Hypothalamus (tissue), 51 donors: ENCODE results near the gene SFXN5.
"Not testable (repeated sequence)": the region's sequence is repeated elsewhere in the genome, so short reads cannot be mapped to it uniquely, and the experiment has no call there.

Experiments
- DNase-seq, 51 donors: peaks; one replicate each; lab custom pipeline; 2025; lab: John Stamatoyannopoulos, UW

Gene SFXN5

GRCh38 chr2:73101626-73102256 lies 30.2 kb upstream of the SFXN5 start:
- no peak for DNase-seq

DNA sequence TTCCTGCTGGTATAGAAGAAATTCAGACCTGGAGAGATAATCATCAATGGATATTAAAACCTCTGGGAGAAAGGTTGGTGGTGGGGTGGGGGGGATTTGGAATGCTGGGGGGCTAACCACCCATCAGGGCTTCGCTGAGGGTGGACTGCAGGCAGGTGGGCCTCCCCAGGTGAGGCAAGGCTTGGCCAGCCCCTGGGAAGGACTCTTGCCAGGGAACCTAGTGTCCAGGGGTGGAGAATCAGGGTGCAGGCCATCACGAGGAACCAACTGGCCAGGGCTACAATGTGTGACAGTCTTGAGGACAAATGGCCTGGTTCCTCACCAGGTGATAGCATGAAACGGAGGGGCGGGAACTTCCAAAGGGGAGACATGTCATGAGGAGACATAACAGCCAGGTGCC lies 29.4 kb upstream of the SFXN5 start:
- no peak for DNase-seq

DNA sequence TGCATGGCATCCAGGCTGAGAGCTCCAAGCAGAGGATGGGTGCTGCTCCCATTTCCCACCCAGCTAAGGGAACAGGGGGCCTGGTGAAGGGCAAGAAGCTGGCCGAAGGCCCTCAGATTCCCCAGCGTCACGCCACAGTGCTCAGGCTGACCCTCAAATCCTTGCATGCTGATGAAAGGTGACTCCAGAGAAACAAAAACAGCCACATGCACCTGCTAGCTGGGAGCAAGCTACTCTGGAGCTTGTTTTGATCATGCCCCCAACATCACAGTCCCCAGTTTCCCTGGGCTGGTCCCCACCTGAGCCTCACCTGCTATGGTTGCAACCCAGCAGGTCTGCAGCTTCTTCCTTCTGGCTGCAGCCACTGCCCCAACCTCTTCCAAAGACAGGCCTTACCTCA lies 28.0 kb upstream of the SFXN5 start:
- DNase-seq, result no peak

- no peak for DNase-seq
Observed at GRCh38 chr2:73095910-73096309, 24.4 kb upstream of the SFXN5 start.

GRCh38 chr2:73093601-73094218 lies 22.2 kb upstream of the SFXN5 start:
- not testable (repeated sequence) for DNase-seq

GRCh38 chr2:73092146-73092783 lies 20.8 kb upstream of the SFXN5 start:
- DNase-seq, result no peak

GRCh38 chr2:73091696-73092095 lies 20.2 kb upstream of the SFXN5 start:
- DNase-seq, result no peak

DNA sequence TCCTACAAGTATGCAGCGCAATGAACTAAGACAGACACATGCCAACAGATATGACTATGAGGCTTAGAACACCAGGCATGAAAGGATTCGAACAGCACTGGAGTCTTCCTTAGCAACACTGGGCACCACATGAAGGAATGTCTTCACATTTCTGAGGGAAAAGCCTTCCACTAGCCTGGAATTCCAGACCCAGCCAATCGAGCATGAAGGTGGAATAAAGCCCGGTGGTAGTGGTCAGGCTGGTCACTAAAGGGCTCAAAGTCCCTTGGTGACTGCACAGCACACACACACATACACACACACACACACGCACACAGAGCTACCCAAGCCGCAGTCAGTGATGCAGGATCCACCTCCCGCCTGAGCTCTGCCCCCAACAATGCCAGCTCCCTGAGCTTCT lies 19.7 kb upstream of the SFXN5 start:
- DNase-seq, result no peak

GRCh38 chr2:73089270-73090030 lies 17.9 kb upstream of the SFXN5 start:
- DNase-seq, result peak in 1 of 51 donors; percentile 6

GRCh38 chr2:73088703-73089102 lies 17.2 kb upstream of the SFXN5 start:
- DNase-seq, result no peak

GRCh38 chr2:73088211-73088610 lies 16.7 kb upstream of the SFXN5 start:
- no peak for DNase-seq

- DNase-seq, result no peak
Observed at GRCh38 chr2:73087311-73087710, 15.8 kb upstream of the SFXN5 start.

DNA sequence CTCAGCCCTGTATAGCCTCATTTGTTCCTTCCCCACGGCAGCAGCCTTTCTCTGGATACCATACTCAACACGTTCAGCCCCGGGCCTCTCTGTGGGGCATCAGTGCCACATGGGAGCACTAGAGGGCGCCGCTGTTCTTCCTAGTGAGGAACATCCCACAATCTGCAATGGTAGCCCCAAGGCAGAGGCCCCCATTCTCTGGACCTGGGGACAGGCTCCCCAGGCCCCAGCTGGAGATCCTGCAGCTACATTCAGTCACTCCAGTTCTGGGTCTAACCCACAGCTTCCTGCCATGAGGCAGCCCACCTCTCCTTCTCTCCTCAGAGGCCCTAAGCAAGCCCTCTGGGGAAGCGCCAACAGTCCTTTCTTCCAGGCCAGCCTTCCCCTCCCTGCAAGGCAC lies 14.2 kb upstream of the SFXN5 start:
- peak in 49 of 51 donors; percentile 8 to 88 (median 59) for DNase-seq

GRCh38 chr2:73084971-73085370 lies 13.5 kb upstream of the SFXN5 start:
- no peak for DNase-seq

DNA sequence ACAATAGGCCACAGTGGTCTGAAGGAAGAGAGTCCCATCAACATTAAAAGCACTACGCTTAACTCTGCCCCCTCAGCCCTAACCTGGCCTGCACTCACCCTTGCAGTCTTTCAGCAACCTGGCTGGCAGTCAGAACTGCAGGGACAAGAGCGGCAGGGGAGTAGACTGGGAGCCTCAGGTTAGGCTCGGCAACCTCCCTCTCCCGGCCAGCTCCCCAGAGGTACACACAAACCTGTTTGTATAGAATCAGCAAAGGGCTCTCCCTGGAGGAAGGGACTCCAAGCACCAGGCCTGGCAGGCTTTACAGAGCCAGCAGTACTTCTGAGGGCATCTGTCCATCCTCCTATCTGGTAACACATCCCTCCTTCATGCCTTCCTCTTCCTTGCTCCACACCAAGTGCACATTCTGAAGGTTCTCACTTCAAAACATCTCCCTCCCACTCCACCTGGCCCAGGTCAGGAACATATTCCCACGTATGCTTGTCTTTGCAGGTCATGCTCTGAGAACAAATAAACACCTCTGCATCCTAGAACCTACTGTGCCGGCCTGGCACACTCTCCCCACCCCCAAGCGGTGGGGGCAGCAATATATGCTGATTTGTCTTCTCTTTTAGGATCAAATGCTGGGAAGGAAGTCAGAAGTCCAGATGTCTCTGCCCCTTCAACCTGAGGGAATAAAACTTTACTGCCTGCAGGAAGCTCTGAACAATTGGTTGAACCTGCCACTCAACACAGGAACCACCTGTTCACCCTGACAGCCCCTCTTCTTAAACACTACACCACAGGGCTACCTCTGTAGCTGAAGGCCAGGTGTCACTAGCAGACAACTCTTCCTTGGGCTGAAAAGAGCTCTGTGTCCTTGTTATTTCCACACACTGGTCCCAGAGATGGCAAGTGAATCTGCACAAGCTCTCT lies 12.6 kb upstream of the SFXN5 start:
- DNase-seq, result no peak

- no peak for DNase-seq
Observed at GRCh38 chr2:73082523-73083410, 11.3 kb upstream of the SFXN5 start.

DNA sequence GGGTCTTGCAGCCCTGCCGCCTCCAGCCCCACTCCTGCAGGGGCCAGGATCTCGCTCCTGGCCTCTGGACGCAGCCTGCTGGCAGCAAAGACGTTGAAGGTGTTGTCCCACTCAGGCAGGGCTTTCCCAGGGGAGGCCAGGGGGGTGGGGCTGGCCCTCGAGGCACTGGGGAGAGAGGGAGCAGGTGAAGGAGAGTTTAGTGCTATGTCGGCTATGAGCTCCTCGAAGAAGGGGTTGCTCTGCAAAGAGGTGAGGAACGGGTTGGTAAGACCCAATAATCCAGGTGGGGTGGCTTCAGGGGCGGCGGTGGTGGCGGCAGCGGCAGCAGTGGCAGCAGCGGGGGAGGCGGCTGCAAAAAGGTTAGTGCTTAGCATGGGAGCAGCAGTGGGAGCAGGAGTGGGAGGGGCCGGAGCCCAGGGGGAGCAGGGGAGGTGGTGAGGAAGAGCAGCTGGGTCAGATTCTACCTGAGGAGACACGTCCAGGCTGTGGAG lies 9.7 kb upstream of the SFXN5 start:
- DNase-seq, result no peak

DNA sequence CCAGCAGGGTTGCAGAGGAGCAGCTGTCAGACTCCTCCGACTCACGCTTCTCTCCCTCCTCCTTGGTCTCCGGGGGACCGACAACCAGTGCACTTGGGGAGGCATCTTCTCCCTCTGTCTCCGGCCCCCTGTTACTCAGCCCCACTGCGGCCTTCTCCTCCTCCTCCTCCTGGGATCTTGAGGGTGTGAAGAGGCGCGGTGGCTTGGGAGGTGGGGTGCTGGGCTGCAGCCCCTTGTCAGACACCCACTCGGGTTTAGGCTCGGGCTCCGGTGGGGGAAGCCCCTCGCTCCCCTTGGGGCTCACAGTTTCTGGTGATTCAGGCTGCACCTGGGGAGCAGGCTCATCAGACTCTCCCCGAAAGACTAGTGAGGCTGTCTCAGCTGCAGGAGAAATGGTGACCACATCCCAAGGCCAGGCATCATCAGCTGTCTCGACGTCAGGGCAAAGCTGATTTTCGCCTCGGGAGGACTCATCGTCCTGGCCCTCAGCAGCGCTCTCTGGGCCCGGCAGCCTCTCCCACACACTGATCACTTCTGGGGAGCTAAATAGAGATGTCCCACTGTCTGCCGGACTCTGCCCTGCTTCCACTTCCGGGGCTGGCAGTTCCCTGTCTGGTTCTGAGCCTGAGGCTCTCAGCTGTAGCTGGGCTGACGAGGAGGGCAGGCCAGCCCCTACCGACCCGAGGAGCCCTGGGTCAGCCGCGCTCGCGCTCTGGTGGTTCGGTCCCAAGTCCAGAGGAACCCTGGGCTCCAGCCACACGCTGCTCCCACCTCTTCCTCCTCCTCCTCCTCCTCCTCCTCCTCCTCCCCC lies 9.0 kb upstream of the SFXN5 start:
- peak in 3 of 51 donors; percentile 9 to 15 (median 11) for DNase-seq
